DMS53 treated with DMSO at 0.1 percent for 48 hours (cell line): ENCODE results near the gene MYL6B.

Source experiments
- DNase-seq: peaks from one replicate; lab custom pipeline; 2025; ENCODE audit not compliant: unreplicated experiment; lab: John Stamatoyannopoulos, UW

Gene MYL6B

DNA sequence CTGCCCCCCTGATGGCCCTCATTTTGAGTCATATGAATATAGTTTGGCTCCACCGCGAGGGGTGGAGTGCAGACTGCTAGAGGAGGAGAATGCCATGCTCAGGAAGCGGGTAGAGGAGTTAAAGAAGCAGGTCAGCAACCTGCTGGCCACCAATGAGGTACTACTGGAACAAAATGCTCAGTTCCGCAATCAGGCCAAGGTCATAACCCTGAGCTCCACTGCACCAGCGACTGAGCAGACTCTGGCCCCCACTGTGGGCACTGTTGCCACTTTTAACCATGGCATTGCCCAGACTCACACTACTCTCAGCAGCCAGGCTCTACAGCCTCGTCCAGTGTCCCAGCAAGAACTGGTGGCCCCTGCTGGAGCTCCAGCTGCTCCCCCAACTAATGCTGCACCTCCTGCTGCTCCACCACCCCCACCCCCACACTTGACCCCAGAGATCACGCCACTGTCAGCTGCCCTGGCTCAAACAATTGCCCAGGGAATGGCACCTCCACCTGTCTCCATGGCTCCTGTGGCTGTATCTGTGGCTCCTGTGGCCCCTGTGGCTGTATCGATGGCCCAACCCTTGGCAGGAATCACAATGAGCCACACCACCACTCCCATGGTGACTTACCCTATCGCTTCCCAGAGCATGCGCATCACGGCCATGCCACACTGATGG lies 31.1 kb upstream of the MYL6B start:
- no peak for DNase-seq

DNA sequence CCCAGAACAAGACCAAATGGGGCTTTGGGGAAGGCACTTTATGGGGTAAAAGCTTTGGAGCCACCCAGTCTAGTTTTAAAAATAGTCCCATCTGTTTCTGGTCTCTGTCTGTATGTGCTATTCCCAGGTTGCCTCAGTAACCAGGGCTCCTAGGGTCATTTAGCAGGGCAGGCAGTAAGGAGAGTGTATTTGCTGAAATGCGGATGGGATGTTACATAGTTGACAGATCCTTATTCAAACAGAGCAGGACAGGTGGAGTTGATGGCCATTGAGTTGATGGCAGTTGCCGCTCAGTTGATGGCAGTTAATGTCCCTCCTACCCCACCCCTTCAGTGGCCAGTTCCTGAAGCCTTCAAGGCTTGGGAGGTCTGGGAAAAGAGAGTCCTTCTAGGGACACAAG lies 29.8 kb upstream of the MYL6B start:
- DNase-seq = peak; percentile 80

DNA sequence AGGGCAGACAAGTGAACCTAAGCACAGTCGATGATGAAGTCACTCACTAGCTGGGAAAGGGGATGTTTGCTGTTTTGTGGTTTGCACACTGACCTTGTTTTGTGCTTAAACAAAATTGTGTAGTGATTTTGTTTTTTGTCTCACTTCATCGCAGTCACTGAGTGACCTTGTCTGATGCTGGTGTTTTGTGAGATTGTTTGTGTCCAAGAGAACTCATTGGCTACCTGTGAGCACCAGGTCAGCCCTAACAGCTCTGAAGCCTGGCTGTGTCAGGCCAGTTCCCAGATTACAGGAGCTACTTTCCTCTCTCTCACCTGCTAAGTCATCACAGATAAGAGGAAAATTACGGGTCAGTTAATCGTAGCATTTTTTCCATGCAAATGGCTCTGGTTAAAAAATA lies 28.3 kb upstream of the MYL6B start:
- DNase-seq = no peak

DNA sequence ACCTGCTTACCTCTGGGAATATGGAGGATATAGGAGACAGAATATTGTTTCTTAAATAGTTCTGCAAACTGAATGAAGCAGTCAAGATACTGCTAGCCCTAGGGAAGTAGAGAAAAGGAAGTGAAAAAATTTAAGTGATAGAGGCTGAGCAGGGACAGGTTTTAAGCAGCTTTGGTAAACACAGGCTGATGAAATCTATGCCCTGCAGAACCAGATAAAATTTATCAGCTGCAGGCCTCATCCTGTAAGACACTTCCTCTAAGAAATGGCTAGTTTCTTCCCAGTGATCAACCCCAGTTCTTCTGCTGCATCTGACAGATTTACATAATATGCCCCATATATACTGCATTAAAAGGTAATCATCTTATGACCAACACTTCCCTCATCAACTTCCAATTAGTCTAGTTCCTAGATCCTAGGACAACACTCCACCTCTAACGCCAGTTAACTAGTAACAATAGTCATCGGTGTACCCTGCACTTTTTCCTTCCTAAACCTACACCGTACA lies 25.6 kb upstream of the MYL6B start:
- no peak for DNase-seq

DNA sequence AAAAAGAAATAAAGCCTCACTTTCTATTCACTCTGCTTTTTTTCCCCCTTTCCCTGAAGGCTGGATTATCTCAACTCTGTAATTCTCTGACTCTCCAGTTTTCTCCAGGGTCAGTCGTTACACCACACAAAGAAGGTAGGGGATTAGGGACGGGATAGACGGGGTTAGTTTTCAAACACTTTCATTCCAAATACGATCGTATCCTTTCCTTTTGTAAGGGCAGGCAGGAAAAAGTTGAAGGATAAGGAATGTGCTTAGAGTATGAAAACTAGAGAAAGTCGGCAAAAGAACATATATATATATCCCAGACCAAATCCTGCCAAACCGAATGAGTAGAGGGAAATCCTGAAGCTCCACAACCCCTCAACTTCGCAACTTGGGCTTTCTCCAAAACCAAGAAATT lies 24.9 kb upstream of the MYL6B start:
- DNase-seq = no peak

DNA sequence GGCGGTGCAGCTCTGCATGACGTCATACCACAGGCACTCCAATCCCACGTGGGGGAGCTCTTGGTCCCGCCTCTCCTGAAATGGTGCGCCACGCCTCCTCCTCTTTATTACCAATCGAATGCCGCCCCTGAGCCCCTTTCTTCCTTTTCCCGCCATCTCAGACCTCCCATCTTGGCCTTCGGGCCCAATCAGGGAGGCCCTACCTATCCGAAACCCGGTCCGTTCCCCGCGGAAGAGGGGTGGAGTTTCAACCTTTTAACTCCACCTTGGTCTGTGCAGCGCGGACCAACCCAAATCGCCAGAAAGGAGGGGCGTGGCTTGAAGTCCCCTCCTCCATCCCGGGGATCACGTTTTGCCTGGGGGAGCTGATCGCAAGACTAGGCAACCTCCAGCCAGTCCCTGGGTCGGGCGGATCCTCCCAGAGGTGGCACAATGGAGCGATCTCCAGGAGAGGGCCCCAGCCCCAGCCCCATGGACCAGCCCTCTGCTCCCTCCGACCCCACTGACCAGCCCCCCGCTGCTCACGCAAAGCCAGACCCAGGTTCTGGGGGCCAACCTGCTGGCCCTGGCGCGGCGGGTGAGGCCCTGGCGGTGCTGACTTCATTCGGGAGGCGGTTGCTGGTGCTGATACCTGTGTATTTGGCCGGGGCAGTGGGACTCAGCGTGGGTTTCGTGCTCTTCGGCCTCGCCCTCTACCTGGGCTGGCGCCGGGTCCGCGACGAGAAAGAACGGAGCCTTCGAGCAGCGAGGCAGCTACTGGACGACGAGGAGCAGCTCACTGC lies 24.3 kb upstream of the MYL6B start, which contains the start of gene ESYT1:
Gene ESYT1, plus strand, starts transcription at position 380 of the 782 bp plus-strand sequence. Its CDS starts 53 bp downstream, at position 433.
- DNase-seq = peak; percentile 97

DNA sequence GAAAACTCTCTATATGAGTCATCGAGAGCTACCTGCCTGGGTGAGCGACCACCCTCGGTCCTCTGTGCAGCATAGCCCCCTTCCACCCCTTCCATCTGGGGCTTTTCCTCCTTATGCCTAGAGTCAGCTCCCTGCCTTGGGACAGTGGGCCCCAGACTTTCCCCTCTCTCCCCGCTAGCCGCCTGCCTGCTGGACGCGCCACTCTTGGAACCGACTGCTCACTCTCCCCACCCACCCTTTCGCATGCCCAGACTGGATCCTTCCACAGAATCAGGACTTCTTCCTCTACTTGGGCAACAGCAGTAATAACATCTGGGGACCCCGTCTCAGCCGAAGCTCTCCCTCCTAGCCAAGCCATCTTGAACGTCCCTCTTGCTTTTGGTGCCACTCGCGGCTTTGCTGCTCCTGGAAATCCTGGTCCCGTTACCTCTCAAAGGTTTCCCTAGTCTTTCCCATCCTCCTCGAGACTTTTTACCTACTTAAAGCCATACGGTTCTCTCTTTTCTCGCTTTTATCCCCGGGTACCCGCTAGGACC lies 23.6 kb upstream of the MYL6B start:
- DNase-seq = no peak

DNA sequence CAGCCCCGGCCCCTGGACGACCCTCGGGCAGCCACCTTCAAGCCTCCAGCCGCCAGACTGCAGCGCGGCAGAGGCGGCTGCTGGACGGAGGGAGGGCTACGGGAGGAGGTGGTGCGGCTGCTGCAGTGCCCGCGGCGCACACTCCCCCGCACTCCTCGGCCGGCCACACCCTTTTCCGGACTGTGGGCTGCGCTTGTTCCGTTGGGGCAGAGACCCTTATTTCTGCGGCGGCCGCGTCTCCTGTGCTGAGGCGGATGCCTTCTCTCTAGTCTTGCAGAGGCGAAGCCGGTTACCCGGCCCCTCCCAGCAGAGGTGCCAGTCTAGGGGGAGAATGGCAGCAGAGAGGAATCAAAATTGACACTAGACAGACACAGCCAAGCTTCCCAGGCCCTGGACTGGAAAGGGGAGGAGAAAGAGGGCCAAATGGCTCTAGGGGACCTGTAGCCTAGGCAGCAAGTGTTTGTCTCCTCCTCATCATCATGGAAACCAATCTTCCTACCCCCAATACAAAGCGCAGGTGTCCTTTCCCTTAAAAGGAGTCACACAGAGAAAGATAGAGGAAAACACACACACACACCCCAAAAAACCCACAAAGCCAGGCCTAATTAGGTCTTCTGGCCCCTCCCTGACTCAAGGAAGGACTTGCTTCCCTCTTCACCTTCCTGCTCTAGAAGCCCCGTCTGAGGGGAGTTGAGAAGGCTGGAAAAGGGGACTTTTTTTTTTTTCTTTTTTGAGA lies 23.0 kb upstream of the MYL6B start:
- DNase-seq = no peak

DNA sequence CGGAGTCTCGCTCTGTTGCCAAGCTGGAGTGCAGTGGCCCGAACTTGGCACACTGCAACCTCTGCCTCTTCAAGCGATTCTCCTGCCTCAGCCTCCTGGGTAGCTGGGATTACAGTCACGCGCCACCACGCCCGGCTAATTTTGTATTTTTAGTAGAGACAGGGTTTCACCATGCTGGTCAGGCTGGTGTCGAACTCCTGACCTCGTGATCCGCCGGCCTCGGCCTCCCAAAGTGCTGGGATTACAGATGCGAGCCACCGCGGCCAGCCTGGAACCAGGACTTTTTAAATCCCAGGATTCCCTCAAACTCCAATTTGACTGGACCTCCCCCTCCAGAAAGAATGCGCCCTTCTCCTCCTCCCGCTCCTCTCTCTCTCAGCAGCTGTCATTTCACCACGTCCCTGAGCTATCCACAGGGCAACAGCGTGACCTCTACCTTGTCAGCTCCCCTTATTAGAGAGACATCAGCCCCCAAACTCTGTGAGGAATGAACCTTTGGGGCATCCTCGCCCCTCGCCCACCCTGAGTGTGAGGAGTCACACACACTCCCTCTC lies 22.4 kb upstream of the MYL6B start:
- DNase-seq = no peak

DNA sequence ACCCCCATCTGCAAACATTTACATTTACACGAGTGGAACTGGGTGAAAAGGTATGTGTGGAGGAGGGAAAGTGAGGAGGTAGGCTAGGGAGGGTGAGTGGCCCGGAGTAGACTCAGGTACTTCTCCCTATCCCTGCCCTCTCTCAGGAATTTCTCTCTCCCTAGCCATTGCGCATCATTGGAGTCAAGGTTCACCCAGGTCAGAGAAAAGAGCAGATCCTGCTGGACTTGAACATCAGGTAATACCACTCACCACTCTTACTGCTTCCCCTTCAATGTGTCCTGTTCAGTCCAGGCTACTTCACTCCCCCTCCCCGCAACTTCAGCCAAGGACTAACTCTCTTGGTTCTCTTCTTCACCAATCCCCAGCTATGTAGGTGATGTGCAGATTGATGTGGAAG lies 21.5 kb upstream of the MYL6B start:
- DNase-seq = no peak

DNA sequence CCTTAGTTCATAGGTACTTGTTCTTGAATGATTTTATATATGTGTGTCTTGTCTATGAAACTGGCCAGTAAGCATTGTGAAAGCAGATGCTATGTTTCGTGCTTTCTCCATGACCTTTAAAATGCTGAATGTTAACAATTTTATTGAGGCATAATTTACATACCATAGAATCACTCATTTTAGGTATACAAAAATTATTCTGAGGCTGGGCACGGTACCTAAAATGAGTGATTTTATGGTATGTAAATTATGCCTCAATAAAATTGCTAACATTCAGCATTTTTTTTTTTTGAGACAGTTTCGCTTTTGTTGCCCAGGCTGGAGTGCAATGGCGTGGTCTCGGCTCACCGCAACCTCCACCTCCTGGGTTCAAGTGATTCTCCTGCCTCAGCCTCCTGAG lies 17.5 kb upstream of the MYL6B start:
- no peak for DNase-seq

DNA sequence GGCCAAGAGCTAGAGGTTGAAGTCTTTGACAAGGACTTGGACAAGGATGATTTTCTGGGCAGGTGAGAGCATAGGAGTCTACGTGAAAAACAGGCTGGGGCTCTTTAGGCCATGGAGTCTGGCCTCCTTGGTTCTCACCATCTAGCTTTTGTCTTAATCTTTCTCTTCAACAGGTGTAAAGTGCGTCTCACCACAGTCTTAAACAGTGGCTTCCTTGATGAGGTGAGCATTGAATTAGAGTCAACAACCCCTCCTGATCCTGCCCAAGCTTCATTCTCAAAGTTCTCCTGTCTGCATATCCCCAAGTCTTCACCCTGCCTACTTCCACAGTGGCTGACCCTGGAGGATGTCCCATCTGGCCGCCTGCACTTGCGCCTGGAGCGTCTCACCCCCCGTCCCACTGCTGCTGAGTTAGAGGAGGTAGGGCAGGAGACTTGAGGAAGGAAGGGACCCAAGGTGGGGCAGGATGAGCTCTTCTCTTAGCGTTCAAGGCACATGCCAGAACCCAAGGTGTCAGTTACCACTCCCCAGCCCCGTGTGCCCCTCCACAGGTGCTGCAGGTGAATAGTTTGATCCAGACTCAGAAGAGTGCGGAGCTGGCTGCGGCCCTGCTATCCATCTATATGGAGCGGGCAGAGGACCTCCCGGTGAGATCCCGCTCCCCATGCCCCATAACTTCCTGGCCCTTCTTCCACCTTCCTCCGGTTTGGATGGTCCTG lies 14.4 kb upstream of the MYL6B start:
- no peak for DNase-seq

DNA sequence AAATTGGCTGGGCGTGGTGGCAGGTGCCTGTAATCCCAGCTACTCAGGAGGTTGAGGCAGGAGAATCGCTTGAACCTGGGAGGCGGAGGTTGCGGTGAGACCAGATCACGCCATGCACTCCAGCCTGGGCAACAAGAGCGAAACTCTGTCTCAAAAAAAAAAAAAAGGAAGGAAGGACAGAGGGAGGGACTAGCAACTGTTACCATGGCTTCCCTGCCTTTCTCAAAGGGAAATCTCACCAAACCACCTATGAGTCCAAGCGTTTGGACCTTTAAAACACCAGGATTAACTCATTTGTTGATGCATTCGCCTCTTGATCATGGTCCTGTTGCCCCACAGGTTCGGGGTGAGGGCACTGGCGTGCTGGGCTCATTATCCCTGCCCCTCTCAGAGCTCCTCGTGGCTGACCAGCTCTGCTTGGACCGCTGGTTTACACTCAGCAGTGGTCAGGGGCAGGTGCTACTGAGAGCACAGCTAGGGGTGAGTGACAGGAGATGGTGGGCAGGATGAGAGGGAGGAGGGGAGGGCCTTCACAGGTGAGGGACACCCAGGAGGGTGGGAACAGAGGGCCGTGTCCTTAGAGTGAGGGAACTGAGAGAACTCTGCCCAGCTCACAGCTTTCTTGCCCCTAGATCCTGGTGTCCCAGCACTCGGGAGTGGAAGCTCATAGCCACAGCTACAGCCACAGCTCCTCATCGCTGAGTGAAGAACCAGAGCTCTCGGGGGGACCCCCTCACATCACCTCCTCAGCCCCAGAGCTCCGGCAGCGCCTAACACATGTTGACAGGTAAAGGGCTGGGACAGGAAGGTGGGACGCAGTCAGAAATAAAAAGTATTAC lies 10.2 kb upstream of the MYL6B start:
- DNase-seq = no peak

DNA sequence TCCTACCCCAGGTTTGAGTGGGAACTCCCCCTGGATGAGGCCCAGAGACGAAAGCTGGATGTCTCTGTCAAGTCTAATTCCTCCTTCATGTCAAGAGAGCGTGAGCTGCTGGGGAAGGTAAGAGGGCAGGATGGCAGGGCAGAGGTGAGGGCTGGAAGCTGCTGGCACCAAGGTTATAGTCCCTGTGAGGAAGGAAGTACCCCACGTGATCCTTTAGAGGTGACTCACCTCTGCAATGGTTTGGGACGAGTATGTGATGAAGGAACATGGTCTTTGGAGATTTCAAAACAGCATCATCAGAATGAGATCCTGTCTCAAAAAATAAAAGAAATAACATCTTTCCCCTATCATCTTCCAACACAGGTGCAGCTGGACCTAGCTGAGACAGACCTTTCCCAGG lies 9.2 kb upstream of the MYL6B start:
- DNase-seq = no peak

DNA sequence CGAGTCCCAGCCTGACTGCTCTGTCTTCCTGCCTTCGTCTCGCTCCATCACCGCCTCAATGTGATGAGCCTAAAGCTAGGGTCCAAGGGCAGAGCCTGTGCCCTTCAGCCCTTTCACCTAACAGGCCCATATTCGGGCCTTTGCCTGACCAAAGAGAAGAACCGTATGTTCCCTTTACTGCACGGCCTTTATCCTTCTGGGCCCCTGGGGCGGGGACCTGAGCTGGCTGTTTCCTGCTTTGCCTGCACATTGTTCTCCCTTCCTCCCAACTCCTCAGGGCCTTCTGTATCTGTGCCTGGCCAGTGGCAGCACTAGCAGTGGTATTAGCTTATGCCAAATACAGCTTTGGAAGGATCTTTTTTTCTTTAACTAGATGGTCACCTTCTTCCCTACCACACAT lies 8.5 kb upstream of the MYL6B start:
- DNase-seq = no peak

DNA sequence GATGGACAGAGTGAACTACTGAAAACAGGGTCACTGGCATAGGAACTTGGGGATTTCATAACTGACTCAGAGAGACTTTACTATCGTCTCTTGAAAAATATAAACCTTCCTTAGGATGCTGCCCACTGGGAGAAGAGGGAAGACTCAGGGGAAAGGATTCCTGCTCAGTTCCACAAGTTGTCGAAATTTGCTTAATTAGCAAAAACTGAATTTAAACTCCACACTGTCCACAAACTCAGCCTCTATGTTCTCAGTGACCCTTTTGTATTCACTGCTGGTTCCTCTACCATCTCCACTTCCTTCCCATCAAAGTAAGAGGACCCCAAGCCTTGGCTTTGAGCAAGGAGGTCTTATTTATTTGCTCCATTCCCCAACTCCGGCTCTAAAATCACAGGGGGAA lies 7.2 kb upstream of the MYL6B start:
- DNase-seq = no peak

DNA sequence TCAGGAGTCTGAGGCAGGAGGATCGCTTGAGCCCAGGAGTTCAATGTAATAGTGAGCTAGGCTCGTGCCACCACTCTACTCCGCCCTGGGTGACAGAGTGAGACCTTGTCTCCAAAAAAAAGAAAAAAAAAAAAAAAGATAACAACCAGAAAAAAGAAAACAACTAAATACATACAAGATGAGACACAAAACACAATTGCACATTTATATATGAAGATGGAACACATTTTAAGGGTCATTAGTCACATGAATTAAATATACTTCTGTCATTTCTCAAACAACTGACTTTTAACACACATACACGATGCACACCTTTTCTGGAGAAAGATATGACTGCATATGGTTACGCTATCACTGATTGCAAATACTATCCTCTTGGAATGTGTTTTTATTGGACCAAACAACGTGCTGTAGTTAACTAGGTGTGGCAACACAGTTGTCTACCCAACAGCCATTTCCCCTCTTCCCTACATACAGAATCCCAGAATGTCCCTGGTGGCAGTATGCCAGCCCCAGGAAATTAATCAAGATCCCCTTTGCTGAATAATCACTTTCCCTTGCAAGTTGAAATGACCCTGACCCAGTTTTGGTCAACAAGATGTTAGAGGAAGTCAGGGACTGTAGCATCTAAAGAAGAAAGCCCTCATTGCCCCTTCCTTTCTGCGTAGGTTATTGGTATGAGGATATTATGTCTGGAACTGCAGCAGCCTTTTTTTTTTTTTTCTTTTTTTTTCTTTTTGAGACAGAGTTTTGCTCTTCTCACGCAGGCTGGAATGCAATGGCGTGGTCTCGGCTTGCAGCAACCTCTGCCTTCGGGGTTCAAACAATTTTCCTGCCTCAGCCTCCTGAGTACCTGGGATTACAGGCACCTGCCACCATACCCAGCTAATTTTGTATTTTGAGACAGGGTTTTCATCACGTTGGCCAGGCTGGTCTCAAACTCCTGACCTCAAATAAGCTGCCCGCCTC lies 5.6 kb upstream of the MYL6B start:
- DNase-seq = no peak

DNA sequence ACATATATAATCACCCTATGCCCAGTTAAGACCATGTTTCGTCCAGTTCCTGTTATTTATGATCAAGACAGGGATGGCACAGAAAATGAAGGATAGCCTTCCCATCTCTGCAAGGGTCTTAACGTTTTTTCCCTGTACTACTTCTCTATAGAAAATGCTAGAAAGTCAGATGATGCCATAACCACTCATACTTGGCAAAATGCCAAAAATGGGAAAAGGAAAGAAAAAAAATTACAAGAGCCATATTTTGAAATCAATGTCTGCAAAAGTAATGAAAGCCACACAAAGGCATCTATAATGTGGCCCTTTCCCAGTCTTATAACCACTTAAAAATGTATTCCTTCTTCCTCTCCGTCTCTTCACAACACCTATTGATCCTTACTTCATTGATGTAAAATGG lies 1.8 kb upstream of the MYL6B start:
- no peak for DNase-seq
